ENCODE results near the gene DCLK3. TPM values are rescaled to one million over a fixed set of nuclear protein-coding genes. Genes with fewer than 3 reads are reported as not detected.

The DCLK3 gene
- total RNA-seq, 1 experiment from 2014 or later = 1.4 TPM

DNA sequence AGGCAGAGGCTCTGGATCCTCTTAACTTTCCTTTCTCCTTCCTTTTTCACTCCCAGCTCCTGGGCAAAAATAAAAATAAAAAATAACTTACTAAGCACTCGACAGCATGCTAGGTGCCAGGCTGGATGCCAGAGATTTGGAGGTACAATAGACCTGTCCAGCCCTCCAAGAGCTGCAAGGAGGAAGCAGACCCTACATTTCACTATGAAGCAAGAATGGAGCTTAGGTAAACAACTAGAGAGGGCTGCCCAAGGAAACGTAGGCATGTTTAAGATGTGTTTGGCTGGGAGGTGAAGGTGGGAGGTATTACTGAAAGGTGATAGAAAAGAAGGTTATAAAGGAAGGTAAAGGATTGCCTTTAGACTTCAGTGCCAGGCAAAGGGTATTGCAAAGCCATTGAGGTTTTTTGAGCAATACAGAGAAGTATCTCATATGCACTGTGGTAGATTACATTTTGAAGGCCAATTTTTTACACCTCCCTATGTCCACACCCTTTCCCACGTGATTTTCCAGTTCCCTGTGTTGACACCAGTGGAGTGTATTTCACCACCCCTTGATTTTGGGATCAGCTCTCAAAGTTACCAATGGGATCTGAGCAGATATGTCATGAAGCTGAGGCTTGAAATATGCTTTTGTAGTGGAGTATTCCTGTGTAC is 69.1 kb downstream of the DCLK3 start:
- no peak overlapping the region for H2BK12ac ChIP-seq (ENCODE audit: insufficient read length, low read depth, low read length)
- H3K4me1 Mint-ChIP-seq = peaks cover 26 to 34% of the 10 kb centered on the region in 2 experiments
- no peaks in the 10 kb centered on the region for H3K23me2 ChIP-seq (ENCODE audit: insufficient read length, low read depth, low read length, poor library complexity, severe bottlenecking)
- no peaks in the 10 kb centered on the region for H3K27me3 ChIP-seq (ENCODE audit: insufficient read depth, low read length)
- H3K4ac ChIP-seq (ENCODE audit: low read depth, low read length) = no peak overlapping the region
- H3K79me2 ChIP-seq (ENCODE audit: insufficient read depth, low read length) = no peaks in the 10 kb centered on the region
- peaks cover 0 to 10% (median 4%) of the 10 kb centered on the region in 3 experiments; a peak in 6 of 7 replicates for H3K36me3 Mint-ChIP-seq (ENCODE audit: insufficient read depth in 1 of 3, low read depth in 3 of 3)
- peaks cover 12 to 18% of the 10 kb centered on the region in 2 experiments; a peak in 4 of 5 replicates for H3K9me3 Mint-ChIP-seq
- H4K20me1 ChIP-seq (ENCODE audit: control insufficient read depth, insufficient read depth, insufficient read length) = no peaks in the 10 kb centered on the region
- TF ChIP-seq, protein P1, sequence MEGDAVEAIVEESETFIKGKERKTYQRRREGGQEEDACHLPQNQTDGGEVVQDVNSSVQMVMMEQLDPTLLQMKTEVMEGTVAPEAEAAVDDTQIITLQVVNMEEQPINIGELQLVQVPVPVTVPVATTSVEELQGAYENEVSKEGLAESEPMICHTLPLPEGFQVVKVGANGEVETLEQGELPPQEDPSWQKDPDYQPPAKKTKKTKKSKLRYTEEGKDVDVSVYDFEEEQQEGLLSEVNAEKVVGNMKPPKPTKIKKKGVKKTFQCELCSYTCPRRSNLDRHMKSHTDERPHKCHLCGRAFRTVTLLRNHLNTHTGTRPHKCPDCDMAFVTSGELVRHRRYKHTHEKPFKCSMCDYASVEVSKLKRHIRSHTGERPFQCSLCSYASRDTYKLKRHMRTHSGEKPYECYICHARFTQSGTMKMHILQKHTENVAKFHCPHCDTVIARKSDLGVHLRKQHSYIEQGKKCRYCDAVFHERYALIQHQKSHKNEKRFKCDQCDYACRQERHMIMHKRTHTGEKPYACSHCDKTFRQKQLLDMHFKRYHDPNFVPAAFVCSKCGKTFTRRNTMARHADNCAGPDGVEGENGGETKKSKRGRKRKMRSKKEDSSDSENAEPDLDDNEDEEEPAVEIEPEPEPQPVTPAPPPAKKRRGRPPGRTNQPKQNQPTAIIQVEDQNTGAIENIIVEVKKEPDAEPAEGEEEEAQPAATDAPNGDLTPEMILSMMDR (conservative IDR thresholded peaks at IDR 0.05) = no peak
- H2BK120ac ChIP-seq (ENCODE audit: low read depth, low read length, poor library complexity, severe bottlenecking) = no peak overlapping the region
- no peak overlapping the region for H3K4me2 ChIP-seq (ENCODE audit: insufficient read depth, insufficient read length, low read length)
- no peak overlapping the region for H3K18ac ChIP-seq (ENCODE audit: insufficient read length, low read depth, low read length)
- no peak for DNase-seq
- WGBS (ENCODE audit: extremely low coverage, insufficient read length, low lambda C conversion rate) = no CpG with 5 or more reads among the region's 3 CpGs
- H4K5ac ChIP-seq (ENCODE audit: insufficient read length, low read depth, low read length) = no peak overlapping the region
- H3K27me3 Mint-ChIP-seq (ENCODE audit: low read depth) = no peaks in the 10 kb centered on the region; the same call in 1 of the 2 replicates
- H2BK20ac ChIP-seq (ENCODE audit: low read depth, low read length, poor library complexity, severe bottlenecking) = no peak overlapping the region
- no peak overlapping the region for H3K23ac ChIP-seq (ENCODE audit: insufficient read length, low read depth, low read length)
- H3T11ph ChIP-seq (ENCODE audit: low read length) = no peak overlapping the region
- no peak overlapping the region for H4K8ac ChIP-seq (replicated peaks; ENCODE audit: insufficient read length, low read depth, low read length)
- H2AFZ ChIP-seq (ENCODE audit: low read length) = no peak overlapping the region
- no peak overlapping the region for H3K14ac ChIP-seq (ENCODE audit: insufficient read depth, low read length)
- no peak overlapping the region for H3K56ac ChIP-seq (ENCODE audit: insufficient read length, low read depth, low read length)
- no peaks in the 10 kb centered on the region for H3K79me1 ChIP-seq (ENCODE audit: insufficient read depth, low read depth, low read length, poor library complexity, severe bottlenecking)
- H2BK5ac ChIP-seq (ENCODE audit: insufficient read length, low read length) = no peak overlapping the region
- H3K27ac Mint-ChIP-seq = no peak overlapping the region
- H3K4me3 Mint-ChIP-seq = no peak overlapping the region
- no peak overlapping the region for H2AK5ac ChIP-seq (ENCODE audit: insufficient read length, low read length)
- no peaks in the 10 kb centered on the region for H3K9me3 ChIP-seq (ENCODE audit: control insufficient read depth, low read depth, low read length)
- H3K9ac ChIP-seq (ENCODE audit: extremely low read depth, insufficient read length, low read length) = no peak overlapping the region
- H2BK15ac ChIP-seq (ENCODE audit: low read depth, low read length) = no peak overlapping the region
- no peak overlapping the region for H4K91ac ChIP-seq (ENCODE audit: insufficient read length, low read depth, low read length)
- H3K4me1 ChIP-seq (ENCODE audit: insufficient read depth, low read length) = no peaks in the 10 kb centered on the region; the same call in 1 of the 2 replicates
- H3K27ac ChIP-seq (ENCODE audit: insufficient read length, low read depth, low read length) = no peak overlapping the region

Measured in H9 (cell line).